HG02623 (cell line): ENCODE results near the gene ROMO1.
A peak's percentile ranks its signal among the peaks of the same experiment; 100 is the strongest.
"Not testable (repeated sequence)": the region's sequence is repeated elsewhere in the genome, so short reads cannot be mapped to it uniquely, and the experiment has no call there.

Experiments
- ATAC-seq: cut with Tn5 transposase; IDR thresholded peaks from one replicate; pipeline ENCODE4 v1.9.1; 2021; ENCODE audit warnings: moderate library complexity; ENCODE audit not compliant: unreplicated experiment

Gene ROMO1

DNA sequence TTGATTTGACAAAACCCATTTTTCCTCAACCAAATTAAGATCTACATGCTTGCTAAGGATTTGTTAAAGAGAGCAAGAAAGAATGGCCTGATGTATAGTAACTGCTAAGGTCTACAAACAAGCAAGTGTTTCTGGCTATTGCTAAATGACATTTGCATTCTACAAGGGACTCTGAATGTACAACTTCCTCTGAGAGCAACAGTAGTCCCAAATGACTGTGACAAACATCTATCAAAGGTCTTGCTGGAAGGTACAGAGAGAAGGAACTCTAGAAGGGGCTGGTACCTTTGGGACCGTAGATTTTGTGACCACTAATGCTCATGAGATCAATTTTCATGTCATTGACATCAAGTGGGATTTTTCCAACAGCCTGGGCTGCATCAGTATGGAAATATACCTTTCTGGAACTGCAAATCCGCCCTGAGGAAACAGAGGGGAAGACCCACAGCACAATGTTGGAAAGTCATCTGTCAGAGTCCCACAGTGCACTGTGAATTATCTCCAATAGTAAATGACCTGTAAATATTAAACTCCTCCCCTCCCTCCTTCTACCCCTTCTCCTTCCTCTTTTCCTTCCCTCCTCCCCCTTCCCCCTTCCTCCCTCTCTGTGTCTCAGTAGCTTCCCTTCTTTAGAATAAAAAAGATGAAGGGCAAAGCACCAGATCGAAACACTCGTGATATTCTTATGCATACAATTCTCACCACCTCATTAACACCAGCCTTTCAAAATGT is 18.6 kb upstream of the ROMO1 start:
- no peak for ATAC-seq

- ATAC-seq = no peak
Observed at GRCh38 chr20:35681960-35682359, 17.2 kb upstream of the ROMO1 start.

DNA sequence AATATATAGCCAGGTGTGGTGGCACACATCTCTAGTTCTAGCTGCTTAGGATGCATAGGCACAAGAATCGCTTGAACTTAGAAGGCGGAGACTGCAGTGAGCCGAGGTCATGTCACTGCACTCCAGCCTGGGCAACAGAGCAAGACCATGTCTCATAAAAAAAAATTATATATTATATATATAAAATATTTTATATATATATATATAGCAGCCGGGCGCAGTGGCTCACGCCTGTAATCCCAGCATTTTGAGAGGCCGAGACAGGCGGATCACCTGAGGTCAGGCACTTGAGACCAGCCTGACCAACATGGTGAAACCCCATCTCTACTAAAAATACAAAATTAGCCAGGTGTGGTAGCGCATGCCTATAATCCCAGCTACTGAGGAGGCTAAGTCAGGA is 13.8 kb upstream of the ROMO1 start:
- ATAC-seq = not testable (repeated sequence)

DNA sequence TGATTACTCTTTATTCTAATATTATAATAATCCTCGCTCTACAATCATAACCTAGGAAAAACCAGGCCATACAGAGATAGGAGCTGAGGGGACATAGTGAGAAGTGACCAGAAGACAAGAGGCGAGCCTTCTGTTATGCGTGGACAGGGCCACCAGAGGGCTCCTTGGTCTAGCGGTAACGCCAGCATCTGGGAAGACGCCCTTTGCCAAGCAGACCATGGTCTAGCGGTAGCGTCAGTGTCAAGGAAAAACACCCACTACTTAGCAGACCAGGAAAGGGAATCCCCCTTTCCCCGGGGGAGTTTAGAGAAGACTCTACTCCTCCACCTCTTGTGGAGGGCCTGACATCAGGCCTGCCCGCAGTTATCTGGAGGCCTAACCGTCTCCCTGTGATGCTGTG is 12.3 kb upstream of the ROMO1 start:
- ATAC-seq = not testable (repeated sequence)

DNA sequence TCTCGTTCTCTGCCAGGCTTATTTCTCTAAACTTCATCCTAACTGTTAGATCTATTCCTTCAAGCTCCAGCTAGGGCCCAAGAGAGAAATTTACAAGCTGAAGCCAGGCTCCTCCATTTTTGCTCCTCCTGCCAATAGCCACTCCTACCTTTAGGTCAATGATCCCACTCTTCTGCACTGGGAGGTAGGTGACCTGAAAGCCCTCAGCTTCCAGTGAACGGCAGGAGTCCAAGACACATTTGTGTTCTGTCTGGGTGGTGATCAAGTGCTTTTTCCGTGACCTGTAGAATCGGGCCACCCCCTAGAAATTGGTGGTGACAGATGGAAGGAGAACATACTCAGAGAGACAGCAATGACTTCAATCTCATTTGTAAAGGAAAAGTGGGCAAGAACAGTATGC is 8.9 kb upstream of the ROMO1 start:
- ATAC-seq = no peak

DNA sequence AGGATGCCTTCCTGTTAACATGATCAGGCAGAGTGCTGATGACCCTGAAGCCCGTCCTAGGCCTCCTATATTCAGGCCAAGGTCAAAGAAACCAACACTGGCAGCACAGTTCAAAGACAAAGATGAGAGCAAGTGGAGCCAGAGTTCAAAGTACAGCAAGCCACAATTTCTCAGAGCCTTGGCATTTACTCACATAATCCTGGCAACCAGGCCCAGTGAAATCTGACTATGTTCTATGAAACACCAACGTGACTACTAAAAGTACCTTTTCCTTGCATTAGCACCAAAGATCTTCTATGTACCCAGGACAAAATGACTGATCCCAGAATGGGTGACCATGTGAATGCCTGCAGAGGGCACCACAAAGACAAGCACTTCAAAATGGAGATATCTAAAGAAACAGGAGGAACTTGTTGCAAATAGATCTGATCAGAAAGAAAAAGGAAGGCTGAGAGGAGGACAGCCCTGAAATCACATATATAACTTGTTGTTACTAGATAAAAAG is 3.9 kb upstream of the ROMO1 start:
- no peak for ATAC-seq

- ATAC-seq = no peak
Observed at GRCh38 chr20:35695978-35696377, 3.2 kb upstream of the ROMO1 start.

DNA sequence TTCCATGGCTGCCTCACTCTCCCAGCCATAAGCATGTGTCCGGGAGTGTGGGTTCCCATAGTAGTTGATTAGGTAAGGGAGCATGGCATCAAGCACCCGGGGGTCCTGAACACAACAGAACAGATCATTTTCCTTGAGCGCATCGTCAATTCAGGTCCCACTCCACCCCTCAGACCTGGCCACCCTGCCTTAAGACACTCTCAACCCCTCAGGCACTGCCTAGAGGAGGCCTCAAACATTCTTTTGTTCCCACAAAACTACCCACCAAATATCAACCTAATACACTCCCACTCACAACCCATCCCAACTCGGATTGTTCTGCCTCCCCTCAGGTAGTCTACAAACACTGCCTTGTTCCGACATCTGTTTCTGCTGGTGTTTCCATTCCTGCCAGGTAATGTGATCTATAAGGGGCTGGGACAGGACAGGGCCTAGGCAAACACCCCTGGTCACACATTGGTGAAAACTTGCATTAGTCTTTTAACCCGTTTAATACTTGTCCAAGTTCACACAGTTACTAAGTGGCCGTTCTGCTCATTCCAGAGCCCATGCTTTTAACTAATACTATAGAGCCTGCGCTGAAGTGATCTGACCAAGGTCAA is 1.4 kb upstream of the ROMO1 start:
- ATAC-seq = no peak

GRCh38 chr20:35698298-35699126 is 693 bp upstream of the ROMO1 start:
- ATAC-seq = peak; percentile 30

DNA sequence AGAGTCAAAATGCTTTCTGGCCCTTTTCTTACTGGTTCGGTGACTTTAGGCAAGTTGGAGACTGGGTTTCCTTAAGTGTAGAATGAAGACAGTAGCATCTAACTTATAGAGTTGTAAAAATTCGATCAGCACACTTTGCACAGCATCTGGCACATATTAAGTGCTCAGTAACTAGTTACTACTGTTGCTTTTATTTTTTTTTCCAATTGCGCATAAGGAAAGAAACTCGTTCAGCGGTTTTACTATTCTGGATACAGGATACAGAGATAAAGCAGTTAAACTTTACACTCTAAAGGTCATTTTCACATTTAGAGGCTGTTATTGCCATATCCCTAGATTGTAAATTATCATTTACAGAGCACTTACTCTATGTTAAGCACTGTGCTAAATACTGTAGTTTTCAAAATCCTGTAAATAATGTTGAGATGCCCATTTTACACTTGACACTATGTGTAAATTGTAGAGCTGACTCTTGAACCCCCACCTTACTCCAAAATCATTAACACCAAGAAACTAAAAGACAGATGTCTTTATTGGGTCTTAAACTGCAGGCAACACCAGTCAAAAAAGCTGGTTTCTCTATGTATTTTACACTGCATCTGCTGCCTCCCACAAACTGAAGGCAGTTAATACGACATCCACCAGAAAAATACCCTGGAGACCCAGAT is 886 bp downstream of the ROMO1 start:
- ATAC-seq = no peak

- no peak for ATAC-seq
Observed at GRCh38 chr20:35700625-35701148, 1.5 kb downstream of the ROMO1 start.

- no peak for ATAC-seq
Observed at GRCh38 chr20:35702051-35702823, 3.0 kb downstream of the ROMO1 start.

GRCh38 chr20:35702824-35703695 is 3.9 kb downstream of the ROMO1 start:
- ATAC-seq = no peak

- ATAC-seq = no peak
Observed at GRCh38 chr20:35704514-35705261, 5.5 kb downstream of the ROMO1 start.

DNA sequence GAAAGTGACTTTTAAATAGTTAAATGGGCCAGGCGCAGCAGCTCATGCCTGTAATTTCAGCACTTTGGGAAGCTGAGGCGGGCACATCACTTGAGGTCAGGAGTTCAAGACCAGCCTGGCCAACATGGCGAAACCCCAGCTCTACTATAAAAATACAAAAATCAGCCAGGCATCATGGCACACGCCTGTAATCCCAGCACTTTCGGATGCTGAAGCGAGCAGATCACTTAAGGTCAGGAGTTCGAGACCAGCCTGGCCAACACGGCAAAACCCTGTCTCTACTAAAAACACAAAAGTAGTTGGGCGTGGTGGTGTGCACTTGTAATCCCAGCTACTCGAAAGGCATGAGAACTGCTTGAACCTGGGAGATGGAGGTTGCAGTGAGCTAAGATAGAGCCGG is 6.7 kb downstream of the ROMO1 start:
- not testable (repeated sequence) for ATAC-seq

- ATAC-seq = not testable (repeated sequence)
Observed at GRCh38 chr20:35706591-35707529, 7.7 kb downstream of the ROMO1 start.

DNA sequence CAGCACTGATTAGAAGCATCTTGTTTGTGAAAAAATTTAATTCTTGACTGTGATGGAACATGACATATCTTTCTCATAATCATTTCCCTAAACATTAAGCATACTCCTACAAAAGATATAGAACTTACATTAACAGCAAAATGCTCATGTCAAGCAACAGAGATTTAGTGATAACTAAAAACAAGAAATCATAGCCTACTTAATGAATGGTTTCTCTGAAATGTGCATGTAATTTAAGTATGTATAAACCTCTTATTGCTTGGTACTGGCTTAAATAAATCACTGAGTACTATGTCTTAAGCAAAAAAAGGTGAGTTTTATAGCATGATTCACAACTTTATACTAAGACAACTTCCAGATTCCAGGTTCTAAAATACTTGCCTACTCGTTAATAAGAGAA is 9.3 kb downstream of the ROMO1 start:
- no peak for ATAC-seq
